ENCODE measurements around the gene THRB. TPM values are rescaled to one million over a fixed set of nuclear protein-coding genes. Genes with fewer than 3 reads are reported as not detected.

The THRB gene
- total RNA-seq, 1 donor from 2014 or later = 30.7 TPM

GRCh38 chr3:24513463-24513862, 18.8 kb upstream of the THRB start:
- ATAC-seq = no peak
- no peak for DNase-seq (ENCODE audit: low spot score)

GRCh38 chr3:24512564-24513197, 18.0 kb upstream of the THRB start:
- no peak for ATAC-seq
- DNase-seq (ENCODE audit: low spot score) = no peak

GRCh38 chr3:24510030-24510648, 15.5 kb upstream of the THRB start:
- peak; percentile 11 for ATAC-seq
- no peak for DNase-seq (ENCODE audit: low spot score)

GRCh38 chr3:24508423-24508839, 13.8 kb upstream of the THRB start:
- DNase-seq (ENCODE audit: low spot score) = no peak
- no peak for ATAC-seq

GRCh38 chr3:24507776-24508422, 13.2 kb upstream of the THRB start:
- ATAC-seq = no peak
- no peak for DNase-seq (ENCODE audit: low spot score)

- DNase-seq (ENCODE audit: low spot score) = no peak
- ATAC-seq = no peak
Measured at GRCh38 chr3:24506966-24507775, 12.5 kb upstream of the THRB start.

GRCh38 chr3:24505691-24506550, 11.3 kb upstream of the THRB start:
- DNase-seq (ENCODE audit: low spot score) = no peak
- no peak for ATAC-seq

- DNase-seq (ENCODE audit: low spot score) (no peak), ATAC-seq (no peak)
Measured at GRCh38 chr3:24504772-24505171, 10.1 kb upstream of the THRB start.

GRCh38 chr3:24503616-24504113, 9.0 kb upstream of the THRB start:
- no peak for DNase-seq (ENCODE audit: low spot score)
- ATAC-seq = no peak

- no peak for ATAC-seq
- no peak for DNase-seq (ENCODE audit: low spot score)
Measured at GRCh38 chr3:24502690-24503089, 8.0 kb upstream of the THRB start.

GRCh38 chr3:24500806-24501205, 6.2 kb upstream of the THRB start:
- ATAC-seq (no peak), DNase-seq (ENCODE audit: low spot score) (no peak)

GRCh38 chr3:24499991-24500390, 5.3 kb upstream of the THRB start:
- ATAC-seq = no peak
- no peak for DNase-seq (ENCODE audit: low spot score)

GRCh38 chr3:24498796-24499195, 4.1 kb upstream of the THRB start:
- ATAC-seq (no peak), DNase-seq (ENCODE audit: low spot score) (no peak)

- ATAC-seq = no peak
- DNase-seq (ENCODE audit: low spot score) = no peak
Measured at GRCh38 chr3:24498391-24498790, 3.7 kb upstream of the THRB start.

- no peak for DNase-seq (ENCODE audit: low spot score)
Measured at GRCh38 chr3:24497942-24498341, 3.3 kb upstream of the THRB start.

GRCh38 chr3:24496529-24497482, 2.2 kb upstream of the THRB start:
- DNase-seq (ENCODE audit: low spot score) (peak; percentile 90), ATAC-seq (peak; percentile 42)

More at GRCh38 chr3:24497942-24498341, 3.3 kb upstream of the THRB start:
- ATAC-seq = no peak

- ATAC-seq (peak; percentile 52), DNase-seq (ENCODE audit: low spot score) (peak; percentile 77)
Measured at GRCh38 chr3:24495326-24495994, 810 bp upstream of the THRB start.

GRCh38 chr3:24493746-24494617, 668 bp downstream of the THRB start:
- ATAC-seq = peak; percentile 57
- DNase-seq (ENCODE audit: low spot score) = peak; percentile 87
